Neural cell (in vitro differentiated cells): ENCODE data around the gene TIRAP.

Experiments
- EP300 ChIP-seq: fragments of 450-650 bp; conservative IDR thresholded peaks from 2 replicates; pipeline ENCODE4 v1.6.1; 2014; ENCODE audit warnings: antibody characterized with exemption, mild to moderate bottlenecking, moderate library complexity; ENCODE audit not compliant: poor library complexity, severe bottlenecking
- EZH2 ChIP-seq: fragments of 200-600, 300-800 bp; shearing (Covaris generic), sonication (generic); IDR thresholded peaks from 2 replicates; pipeline ENCODE4 v1.6.1; 2014; ENCODE audit warnings: antibody characterized with exemption, low read length, borderline replicate concordance, mild to moderate bottlenecking; ENCODE audit not compliant: insufficient read depth, poor library complexity, severe bottlenecking
- MXI1 ChIP-seq: fragments of 450-650 bp; conservative IDR thresholded peaks from 2 replicates; pipeline ENCODE4 v1.6.1; 2014; ENCODE audit warnings: antibody characterized with exemption, mild to moderate bottlenecking; ENCODE audit not compliant: poor library complexity, severe bottlenecking
- POLR2AphosphoS5 ChIP-seq: IDR thresholded peaks from 2 replicates; pipeline ENCODE4 v1.6.1; 2012
- TAF1 ChIP-seq: IDR thresholded peaks from 2 replicates; pipeline ENCODE4 v1.6.1; 2012; ENCODE audit warnings: low read depth
- TF ChIP-seq, protein P1 (sequence below): fragments of 450-650 bp; IDR thresholded peaks from 2 replicates; pipeline ENCODE4 v1.5.1; 2014; ENCODE audit warnings: antibody characterized with exemption, mild to moderate bottlenecking, moderate library complexity; ENCODE audit not compliant: poor library complexity, severe bottlenecking
- TF ChIP-seq, protein P2 (sequence below): IDR thresholded peaks from 2 replicates; pipeline ENCODE4 v1.6.1; 2012; ENCODE audit warnings: borderline replicate concordance

GRCh38 chr11:126310992-126311310, 28.1 kb downstream of the TIRAP start:
- TF ChIP-seq, protein P1, sequence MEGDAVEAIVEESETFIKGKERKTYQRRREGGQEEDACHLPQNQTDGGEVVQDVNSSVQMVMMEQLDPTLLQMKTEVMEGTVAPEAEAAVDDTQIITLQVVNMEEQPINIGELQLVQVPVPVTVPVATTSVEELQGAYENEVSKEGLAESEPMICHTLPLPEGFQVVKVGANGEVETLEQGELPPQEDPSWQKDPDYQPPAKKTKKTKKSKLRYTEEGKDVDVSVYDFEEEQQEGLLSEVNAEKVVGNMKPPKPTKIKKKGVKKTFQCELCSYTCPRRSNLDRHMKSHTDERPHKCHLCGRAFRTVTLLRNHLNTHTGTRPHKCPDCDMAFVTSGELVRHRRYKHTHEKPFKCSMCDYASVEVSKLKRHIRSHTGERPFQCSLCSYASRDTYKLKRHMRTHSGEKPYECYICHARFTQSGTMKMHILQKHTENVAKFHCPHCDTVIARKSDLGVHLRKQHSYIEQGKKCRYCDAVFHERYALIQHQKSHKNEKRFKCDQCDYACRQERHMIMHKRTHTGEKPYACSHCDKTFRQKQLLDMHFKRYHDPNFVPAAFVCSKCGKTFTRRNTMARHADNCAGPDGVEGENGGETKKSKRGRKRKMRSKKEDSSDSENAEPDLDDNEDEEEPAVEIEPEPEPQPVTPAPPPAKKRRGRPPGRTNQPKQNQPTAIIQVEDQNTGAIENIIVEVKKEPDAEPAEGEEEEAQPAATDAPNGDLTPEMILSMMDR: no peak
- TF ChIP-seq MXI1 (no peak), EP300 (no peak), EZH2 (no peak), POLR2AphosphoS5 (no peak), TAF1 (no peak)
- TF ChIP-seq, protein P2, sequence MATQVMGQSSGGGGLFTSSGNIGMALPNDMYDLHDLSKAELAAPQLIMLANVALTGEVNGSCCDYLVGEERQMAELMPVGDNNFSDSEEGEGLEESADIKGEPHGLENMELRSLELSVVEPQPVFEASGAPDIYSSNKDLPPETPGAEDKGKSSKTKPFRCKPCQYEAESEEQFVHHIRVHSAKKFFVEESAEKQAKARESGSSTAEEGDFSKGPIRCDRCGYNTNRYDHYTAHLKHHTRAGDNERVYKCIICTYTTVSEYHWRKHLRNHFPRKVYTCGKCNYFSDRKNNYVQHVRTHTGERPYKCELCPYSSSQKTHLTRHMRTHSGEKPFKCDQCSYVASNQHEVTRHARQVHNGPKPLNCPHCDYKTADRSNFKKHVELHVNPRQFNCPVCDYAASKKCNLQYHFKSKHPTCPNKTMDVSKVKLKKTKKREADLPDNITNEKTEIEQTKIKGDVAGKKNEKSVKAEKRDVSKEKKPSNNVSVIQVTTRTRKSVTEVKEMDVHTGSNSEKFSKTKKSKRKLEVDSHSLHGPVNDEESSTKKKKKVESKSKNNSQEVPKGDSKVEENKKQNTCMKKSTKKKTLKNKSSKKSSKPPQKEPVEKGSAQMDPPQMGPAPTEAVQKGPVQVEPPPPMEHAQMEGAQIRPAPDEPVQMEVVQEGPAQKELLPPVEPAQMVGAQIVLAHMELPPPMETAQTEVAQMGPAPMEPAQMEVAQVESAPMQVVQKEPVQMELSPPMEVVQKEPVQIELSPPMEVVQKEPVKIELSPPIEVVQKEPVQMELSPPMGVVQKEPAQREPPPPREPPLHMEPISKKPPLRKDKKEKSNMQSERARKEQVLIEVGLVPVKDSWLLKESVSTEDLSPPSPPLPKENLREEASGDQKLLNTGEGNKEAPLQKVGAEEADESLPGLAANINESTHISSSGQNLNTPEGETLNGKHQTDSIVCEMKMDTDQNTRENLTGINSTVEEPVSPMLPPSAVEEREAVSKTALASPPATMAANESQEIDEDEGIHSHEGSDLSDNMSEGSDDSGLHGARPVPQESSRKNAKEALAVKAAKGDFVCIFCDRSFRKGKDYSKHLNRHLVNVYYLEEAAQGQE: no peak
